Stimulated activated naive CD4-positive, alpha-beta T cell (primary cell): Measurements from ENCODE around the gene GPR162.
"Not testable (repeated sequence)": the region's sequence is repeated elsewhere in the genome, so short reads cannot be mapped to it uniquely, and the experiment has no call there.

Experiments
- DNase-seq, 6 experiments: peaks; one replicate each; lab custom pipeline; 2025; lab: John Stamatoyannopoulos, UW

GPR162 gene

DNA sequence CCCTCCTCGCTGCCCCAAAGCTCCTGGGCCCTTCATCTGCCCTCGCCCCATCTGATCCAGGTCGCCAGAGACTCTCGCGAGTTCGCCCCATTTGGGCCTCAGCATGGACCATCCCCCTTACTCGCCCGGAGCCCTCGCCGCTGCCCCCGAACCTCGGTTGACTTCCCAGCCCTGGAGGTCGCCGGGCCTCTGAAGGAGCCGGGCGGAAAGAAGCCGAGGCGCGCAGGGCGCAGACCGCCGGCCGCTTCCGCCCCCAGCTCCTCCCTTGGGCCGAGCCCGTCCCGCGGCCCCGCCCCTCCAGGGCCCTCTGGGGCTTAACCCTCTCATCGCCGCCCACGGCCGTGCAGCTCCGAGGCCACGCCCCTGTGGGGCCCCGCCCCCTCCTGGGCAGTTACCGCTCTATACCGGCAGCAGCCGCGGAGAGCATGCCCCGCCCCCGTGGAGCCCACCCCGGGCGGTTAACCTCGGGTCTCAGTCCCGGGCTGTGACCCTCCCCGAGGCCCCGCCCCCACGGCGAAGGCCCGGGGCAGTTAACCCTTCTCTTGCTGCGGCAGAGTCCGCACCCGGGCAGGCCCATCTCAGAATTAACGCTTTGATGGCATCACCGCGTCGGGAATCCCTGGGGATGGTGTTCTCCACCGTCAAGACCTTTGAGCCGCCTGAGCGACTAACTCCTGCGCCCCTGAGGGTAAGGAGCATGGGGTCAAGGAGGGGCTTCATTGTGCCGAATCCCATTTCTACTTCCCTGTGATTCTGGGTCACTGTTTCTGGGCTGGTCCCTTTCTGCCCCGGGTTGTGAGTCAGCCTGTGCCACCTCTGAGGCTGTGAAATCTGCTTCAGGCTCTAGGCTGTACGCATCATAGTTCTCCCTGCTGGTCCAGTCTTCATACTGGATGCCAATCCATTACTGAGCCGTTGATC lies 51.7 kb downstream of the GPR162 start, which contains the start of gene SPSB2:
SPSB2 (minus strand) TSS at position 210 of the 921 bp plus-strand sequence. CDS start 402 bp downstream, outside the sequence.
- DNase-seq, result peak; percentile 93 to 97 (median 96)

DNA sequence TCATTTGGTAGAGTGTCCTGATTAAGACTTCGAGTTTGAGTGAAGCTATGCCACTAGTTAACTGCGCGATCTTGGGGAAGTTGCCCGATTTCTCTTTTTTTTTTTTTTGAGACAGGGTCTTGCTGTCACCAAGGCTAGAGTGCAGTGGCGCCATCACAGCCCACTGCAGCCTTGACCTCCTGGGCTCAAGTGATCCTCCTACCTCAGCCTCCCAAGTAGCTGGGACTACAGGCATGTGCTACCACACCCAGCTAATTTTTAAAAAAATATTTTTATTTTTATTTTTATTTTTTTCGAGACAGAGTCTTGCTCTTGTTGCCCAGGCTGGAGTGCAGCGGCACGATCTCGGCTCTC lies 52.4 kb downstream of the GPR162 start:
- not testable (repeated sequence) for DNase-seq
